ENCODE data around the gene TMX1. TPM values are rescaled to one million over a fixed set of nuclear protein-coding genes. Genes with fewer than 3 reads are reported as not detected.
"Not testable (repeated sequence)": the region's sequence is repeated elsewhere in the genome, so short reads cannot be mapped to it uniquely, and the experiment has no call there.

Gene TMX1, protein sequence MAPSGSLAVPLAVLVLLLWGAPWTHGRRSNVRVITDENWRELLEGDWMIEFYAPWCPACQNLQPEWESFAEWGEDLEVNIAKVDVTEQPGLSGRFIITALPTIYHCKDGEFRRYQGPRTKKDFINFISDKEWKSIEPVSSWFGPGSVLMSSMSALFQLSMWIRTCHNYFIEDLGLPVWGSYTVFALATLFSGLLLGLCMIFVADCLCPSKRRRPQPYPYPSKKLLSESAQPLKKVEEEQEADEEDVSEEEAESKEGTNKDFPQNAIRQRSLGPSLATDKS
- polyA plus RNA-seq (ENCODE audit: insufficient read length) = 27.5 TPM

DNA sequence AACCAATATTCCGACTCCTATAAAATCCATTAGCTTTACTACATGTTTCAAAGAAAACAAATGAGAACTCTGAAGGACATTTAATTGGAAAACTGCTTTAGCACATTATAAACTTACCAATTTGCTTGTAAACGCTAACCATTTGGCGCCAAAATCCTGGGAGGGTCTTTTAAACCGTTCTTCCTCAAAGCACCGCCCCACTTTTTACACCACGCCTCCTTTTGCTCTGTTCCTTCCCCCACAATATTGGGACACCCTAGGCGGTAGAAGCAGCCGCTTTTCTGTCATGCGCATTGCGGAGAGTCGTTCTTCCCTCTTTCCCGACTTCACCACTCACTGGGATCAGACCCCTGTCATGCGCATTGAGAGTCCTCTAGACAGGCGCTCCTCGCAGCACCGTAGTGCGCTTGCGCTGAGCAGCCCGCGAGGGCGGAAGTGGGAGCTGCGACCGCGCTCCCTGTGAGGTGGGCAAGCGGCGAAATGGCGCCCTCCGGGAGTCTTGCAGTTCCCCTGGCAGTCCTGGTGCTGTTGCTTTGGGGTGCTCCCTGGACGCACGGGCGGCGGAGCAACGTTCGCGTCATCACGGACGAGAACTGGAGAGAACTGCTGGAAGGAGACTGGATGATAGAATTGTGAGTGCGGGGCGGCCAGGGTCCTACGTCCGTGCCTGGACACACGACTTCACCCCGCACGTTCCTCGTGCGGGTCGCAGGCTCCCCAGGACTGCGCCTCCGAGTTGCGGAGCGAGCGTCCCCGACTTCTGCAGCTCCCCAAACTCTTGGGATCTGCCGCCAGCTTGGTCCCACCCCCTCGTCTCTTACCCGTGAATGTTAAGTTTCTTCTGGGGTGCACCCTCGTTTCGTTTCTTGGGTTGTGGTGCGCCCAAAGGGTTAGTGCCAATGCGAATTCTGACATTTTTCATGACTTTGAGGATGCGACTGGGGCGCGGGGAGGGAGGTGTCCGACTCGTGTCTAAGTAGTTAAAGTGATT, at the start of gene TMX1:
TMX1 (plus strand) TSS at position 435 of the 991 bp plus-strand sequence; CDS start at position 481, 46 bp downstream.
- peak; percentile 99 for DNase-seq (ENCODE audit: low read depth)

DNA sequence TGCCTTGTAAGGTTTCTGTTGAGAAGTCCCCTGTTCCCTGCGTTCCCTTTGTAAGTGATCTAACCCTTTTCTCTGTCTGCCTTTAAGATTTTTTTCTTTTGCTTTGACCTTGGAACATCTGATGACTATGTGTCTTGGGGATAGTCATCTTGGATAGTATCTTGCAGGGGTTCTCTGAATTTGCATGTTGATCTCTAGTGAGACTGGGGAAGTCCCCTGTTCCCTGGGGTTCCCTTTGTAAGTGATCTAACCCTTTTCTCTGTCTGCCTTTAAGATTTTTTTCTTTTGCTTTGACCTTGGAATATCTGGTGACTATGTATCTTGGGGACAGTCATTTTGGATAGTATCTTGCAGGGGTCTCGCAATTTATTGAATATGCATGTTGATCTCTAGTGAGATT, 38.2 kb upstream of the TMX1 start:
- DNase-seq (ENCODE audit: low read depth) = no peak

DNA sequence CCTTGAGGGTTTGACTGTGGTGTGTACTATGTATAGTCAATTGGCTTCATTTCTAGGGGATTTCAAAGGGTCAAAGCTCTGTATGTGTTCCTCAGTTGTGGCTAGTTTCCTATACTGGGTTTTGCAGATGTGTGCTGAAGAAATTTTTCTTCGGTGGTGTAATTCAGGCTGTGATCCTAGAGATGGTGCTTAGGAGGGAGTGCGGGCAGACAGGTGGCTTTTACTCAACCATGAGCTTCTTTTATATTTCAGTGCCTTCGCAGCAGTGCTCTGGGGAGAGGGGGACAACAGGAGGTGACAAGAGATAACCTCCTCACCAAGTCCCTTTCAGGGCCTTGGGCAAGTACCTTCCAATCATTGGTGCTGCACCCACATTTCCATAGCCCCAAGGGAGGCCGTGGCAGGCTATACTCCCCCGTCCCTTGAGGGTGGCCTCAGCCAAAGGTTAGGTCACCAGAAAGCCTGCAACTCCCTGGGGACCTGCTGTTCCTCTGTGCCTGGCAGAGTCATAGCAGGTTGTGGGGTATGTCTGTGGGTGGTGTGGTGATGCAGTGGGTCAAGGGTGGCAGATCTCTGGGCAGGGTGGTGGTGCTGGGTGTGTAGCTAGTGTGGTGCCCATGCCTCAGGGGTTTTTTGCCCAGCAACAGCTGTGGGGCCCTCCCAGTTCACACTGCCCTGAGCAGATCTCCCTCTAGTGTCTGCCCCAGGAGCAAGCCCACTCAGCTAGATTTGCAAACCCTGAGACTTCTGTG, 37.0 kb upstream of the TMX1 start:
- DNase-seq (ENCODE audit: low read depth) = no peak

DNA sequence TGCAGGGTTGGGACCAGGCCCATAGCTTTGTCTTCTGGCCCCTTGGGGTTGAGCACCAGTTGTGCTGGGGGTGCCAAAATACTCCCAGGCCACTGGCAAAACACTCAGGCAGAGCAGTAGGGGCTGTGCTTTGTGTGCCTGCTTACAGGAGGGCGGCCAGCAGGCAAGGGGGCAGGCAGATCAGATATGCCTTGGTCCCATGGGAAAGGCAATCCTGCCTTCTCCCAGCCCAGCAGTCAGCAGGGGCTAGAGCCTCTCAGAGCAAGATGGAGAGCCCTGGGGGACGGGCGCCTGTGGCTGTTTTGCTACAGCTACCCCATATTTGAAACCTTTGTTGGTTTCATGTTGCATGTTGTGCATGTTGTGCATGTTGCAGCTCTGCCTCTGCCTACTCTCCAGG, 36.2 kb upstream of the TMX1 start:
- DNase-seq (ENCODE audit: low read depth) = no peak

DNA sequence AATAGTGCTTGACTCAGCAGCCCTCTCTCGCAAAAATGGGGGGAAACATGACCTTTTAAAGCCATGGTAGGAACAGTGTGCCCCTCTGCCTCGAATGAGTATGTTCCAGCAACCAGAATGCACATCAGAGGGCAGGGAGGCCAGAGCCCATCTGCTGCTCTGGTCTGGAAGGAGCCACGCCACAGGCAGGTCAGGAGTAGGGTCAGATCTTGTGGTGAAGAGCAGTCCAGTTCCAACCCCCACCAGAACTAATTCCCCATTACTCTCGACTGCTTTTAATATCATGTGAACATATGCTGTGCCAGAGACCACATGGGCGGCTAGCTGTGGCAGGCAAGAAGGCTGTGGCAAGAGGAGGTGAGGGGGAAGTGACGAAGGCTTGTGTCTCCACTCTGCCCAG, 34.6 kb upstream of the TMX1 start:
- no peak for DNase-seq (ENCODE audit: low read depth)

DNA sequence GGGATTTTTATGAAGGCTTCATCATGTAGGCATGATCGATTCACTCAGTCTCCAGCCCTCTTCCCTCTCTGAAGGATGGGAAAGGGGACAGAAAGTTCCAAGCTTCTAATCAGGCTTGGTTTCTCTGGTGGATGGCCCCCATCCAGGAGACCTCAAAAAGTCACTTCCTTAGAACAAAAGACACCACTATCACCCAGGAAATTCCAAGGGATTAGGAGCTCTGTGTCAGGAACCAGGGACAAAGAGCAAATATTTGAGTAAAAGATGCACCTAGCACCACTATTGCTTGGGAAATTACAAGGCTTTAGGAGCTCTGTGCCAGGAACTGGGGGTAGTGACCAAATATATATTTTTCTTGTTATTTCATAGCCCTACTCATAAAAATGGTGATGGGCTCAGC, 33.6 kb upstream of the TMX1 start:
- DNase-seq (ENCODE audit: low read depth) = no peak

DNA sequence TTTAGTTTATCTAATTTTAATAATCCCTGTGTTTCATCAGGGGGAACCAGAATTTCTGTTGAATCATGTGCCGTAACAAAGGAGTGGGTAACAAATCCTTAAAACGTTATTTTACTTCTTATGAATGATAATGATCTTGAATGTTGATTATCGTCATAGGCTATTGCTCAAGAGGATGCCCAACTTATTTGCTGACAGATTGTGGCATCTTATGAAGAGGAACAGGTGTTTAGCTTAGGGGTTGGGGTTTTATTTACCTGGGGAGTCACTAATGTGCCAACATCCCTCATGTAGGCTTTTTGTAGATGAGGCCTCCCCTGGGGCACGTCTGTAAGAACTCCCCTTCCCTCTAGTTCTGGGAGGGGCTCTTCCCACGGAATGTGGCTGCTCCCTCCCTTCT, 32.4 kb upstream of the TMX1 start:
- no peak for DNase-seq (ENCODE audit: low read depth)

DNA sequence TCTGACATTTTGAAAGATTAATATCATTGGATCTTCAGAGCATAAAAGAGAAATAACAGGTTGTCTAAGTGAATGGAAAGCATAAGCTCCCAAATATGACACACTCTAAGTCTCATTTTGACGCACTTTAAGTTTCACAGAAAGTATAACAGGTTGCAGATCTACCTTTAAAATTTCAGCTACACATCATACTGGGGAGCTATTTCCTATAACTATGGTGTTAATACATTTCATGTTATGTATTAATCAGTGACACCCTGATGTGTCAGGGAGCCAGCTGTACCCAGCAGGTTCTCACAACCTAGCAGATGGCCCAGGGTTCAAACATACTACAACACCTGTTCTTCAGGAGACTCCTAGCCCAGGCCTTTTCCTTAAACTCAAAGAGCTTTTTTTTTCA, 31.1 kb upstream of the TMX1 start:
- no peak for DNase-seq (ENCODE audit: low read depth)

DNA sequence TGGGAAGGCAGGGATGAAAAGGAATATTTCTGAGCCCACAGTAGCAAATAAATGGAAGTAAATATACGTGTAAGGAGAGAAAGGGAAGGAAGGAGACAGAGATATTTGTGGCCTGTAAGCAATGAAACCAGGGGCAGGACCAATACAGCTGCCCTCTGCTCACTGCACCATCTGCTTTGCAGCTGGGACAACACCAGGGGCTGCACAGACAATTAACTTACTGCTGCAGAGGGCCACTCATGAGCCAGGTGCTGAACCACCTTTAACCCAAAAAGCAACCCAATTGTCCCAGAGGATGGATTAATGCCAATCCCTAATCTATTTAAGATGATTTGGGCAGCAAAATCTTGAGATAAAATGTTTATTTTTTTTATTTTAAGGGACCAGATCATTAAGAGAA, 30.6 kb upstream of the TMX1 start:
- DNase-seq (ENCODE audit: low read depth) = no peak

DNA sequence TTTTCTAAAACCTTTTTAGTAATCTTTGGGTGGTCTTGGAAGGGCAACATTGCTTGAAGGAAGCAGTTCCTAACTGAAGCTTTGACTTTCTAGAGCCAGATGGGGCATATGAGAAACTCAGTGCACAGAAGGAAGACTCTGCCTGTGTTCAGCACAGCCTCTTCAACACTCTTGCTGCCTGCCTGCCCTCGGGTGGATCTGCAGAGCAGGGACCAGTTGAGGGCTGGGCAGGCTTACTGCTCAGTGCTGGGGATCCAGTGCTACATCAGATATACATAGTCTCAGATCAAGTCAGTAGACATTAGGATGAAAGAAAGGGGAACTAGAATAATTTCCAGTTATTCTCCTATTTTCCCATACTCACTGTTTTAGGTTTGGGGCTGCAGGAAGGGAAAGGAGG, 29.5 kb upstream of the TMX1 start:
- DNase-seq (ENCODE audit: low read depth) = no peak

DNA sequence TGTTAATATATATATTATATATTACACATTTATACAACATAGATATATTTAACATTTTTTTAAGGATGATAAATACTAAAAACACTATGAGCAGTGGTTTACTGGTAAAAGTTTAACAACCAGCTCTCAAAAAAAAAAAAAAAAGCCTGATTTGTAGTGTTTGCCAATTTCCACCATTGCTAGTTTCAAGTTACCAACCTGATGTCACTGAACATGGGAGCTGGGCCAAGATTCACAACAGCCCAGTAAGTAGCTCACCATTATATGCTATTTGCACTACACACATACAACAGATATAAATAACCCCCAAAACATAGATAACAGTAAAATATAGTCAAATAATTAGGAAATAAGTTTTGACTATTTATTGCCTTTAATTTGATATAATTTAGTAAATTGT, 28.9 kb upstream of the TMX1 start:
- DNase-seq (ENCODE audit: low read depth) = no peak

DNA sequence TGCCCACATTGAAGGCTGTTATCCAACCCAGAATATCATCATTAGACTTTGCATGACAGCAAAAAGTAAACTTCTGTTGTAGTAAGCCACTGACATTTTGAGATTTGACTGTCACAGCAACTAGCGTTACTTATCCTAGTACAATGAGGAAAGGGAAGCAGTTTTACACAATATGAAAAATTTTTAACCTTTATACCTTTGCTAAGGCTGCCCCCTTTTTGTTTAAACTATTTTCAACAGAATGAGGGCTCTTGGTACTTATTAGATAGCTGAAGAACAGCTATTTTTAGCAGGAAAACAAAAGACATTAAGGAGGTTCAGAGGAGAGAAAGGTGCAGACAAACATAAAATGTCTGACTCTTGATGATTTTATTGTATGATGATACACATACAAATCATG, 23.4 kb upstream of the TMX1 start:
- DNase-seq (ENCODE audit: low read depth) = no peak

DNA sequence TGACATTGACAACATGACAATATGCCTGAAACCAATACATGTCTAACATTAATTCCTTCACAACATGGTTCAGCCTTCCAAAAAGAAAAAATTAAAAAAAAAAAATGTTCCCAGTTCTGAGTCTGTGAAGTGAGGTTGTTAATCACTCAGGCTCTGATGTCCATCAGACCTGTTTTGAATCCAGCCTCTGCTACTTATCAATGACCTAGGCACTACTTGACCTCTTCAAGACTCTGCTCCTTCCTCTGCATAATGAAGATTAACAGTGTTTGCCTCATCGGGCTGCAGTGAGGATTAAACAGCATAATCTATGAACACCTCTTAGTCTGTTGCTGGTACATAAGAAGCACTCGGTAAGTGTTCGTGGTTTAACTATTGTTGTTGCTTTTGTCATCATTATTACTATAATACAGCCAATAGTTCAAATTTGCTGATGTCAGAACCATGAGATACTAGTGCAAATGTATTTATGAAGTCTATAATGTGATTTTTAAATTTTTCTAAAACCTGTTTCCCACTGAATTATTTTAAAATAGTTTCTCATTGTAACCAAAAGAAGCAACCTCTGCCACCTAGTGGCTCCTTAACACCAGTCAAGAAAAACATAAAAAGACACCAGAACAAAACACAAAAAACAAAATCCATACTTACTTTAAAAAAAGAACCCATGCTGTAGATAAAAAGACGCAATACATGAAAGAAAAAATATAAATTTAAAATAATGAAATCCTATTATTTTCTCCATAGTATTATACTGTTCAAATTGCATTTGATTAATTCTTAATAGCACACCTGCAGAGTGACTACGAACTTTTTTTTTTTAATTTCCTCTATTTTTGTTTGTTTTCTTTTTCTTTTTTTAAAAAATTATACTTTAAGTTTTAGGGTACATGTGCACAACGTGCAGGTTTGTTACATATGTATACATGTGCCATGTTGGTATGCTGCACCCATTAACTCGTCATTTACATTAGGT, 20.3 kb upstream of the TMX1 start:
- no peak for DNase-seq (ENCODE audit: low read depth)

DNA sequence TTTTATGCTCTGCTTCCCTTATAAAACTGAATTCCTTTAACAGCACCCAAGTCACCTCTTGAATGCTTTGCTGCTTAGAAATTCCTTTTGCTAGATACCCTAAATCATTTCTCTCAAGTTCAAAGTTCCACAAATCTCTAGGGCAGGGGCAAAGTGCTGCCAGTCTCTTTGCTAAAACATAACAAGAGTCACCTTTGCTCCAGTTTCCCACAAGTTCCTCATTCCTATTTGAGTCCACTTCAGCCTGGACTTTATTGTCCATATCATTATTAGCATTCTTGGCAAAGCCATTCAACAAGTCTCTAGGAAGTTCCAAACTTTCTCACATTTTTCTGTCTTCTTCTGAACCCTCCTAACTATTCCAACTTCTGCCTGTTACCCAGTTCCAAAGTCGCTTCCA, 16.6 kb upstream of the TMX1 start:
- DNase-seq (ENCODE audit: low read depth) = not testable (repeated sequence)

DNA sequence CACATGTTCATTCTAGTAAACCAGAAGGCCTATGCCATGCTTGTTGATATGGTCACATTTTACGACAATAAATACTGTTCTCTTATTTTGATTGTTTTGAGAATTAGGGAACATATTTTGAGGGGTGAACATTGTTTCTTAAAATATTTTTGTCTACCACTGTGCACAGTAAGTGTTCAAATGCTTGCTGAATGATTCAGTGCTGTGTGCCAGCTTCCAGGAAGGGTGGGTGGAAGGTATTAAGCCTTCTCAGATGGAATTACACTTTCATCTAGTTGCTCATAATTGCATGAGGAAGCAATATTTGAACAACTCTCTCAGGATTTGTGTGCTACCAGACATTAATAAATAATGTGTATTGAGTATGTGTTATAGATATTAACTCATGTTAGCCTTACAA, 15.5 kb upstream of the TMX1 start:
- no peak for DNase-seq (ENCODE audit: low read depth)

DNA sequence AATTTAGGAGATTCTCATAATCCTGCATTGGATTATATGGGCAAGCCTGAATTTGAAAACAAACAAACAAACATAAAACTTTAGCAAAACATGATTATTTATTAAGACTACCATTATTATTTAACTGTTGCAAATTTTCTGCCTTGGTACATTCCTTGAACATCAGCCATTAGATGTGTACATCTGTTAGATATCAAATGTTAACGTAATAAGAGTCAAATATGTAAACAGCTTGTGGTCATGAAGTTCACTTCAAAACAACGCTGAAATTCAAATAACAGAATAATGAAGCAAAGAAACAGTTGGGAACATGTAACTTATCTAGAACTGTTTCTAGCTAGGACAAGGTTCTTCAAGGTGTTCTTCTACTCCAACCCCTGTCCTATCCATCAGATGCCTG, 14.3 kb upstream of the TMX1 start:
- DNase-seq (ENCODE audit: low read depth) = no peak

DNA sequence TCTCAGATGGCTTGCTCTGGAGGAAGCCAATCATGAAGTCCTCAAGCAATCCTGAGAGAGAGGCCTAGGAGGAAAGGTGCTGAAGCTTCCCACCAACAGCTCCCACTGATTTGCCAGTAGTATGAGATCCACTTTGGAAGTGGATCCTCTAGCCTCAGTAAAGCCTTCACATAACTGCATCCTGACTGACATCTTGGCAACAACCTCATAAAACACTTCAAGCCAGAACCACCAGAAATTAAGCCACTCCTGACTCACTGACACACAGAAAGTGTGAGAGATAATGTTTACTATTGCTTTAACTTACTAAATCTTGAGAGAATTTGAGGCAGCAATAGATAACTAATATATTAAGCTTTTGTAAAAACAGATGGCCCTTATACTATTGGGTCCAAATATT, 11.7 kb upstream of the TMX1 start:
- no peak for DNase-seq (ENCODE audit: low read depth)

DNA sequence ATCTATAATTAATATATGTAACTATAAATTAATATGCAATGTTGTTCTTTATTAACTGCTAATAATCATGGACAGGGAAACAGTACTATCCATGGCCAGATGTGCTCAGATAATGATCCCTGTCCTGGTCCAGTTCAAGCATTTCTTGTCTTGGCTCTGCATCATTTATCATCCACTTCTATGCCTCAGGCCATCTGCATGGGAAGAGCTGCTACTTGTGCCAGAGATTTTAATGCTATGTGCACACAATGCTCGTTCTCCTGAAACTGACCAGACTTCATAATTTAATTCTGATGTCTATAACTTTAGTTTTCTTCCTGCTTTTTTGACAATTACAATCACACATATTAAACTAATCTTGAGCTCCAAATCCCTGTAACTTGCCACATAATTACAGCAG, 11.2 kb upstream of the TMX1 start:
- DNase-seq (ENCODE audit: low read depth) = peak; percentile 50

DNA sequence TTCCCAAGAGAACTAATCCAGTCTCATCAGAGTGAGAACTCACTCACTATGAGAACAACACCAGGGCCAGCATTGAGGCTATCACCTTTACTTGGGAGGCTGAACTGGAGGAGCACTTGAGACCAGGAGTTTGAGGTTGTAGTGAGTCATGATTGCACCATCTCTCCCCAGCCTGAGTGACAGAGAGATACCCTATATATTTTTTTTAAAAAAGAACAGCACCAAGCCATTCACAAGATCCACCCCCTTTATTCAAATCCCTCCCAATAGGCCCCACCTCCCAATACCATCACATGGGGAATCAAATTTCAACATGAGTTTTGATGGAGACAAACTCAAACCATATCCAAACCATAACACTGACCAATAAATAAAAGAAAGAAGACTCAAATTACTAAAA, 3.7 kb upstream of the TMX1 start:
- no peak for DNase-seq (ENCODE audit: low read depth)

DNA sequence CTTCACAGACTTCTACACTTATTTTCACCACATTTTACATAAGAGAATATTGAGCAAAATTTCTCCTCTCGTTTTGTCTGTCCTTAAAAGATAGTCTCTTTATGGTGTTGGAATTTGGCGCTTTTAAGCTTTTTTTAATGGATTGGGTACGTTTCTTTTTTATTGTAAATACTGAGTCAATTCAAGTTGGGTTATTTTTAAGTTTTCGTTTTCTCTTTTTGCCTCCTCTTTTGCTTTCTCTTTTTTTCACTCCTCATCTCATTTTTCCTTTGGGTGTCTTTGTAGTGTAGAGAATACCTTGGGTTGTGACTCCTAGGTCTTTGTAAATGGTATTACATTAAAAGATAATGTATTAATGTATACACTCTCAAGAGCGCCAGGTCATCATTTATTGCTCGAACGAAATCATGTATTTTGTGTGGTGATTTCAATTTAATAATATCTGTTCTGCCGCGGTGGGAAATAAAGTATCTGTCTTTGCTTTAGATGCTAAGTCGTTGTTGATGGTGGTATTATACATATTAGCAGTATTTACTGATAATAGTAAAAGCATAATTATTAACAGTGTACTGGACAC, 845 bp downstream of the TMX1 start:
- no peak for DNase-seq (ENCODE audit: low read depth)

Data from forelimb muscle (tissue), 1 donor.